ENCODE results near the gene INHBB.

GRCh38 chr2:120336749-120337148 is 9.2 kb upstream of the INHBB start:
- TF ChIP-seq CTCF (conservative IDR thresholded peaks at IDR 0.05; ENCODE audit: low read depth, low read length) (no peak), MXI1 (IDR thresholded peaks at IDR 0.05; ENCODE audit: borderline replicate concordance, low read depth, low read length) (no peak)
- TF ChIP-seq, protein P1, sequence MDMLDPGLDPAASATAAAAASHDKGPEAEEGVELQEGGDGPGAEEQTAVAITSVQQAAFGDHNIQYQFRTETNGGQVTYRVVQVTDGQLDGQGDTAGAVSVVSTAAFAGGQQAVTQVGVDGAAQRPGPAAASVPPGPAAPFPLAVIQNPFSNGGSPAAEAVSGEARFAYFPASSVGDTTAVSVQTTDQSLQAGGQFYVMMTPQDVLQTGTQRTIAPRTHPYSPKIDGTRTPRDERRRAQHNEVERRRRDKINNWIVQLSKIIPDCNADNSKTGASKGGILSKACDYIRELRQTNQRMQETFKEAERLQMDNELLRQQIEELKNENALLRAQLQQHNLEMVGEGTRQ (IDR thresholded peaks at IDR 0.05; ENCODE audit: low read depth, low read length), result no peak

All from IMR-90 (cell line).